HCT116 (cell line): ENCODE results near the gene EHMT1.
"Not testable (repeated sequence)": the region's sequence is repeated elsewhere in the genome, so short reads cannot be mapped to it uniquely, and the experiment has no call there.

Source experiments
- EZH2phosphoT487 ChIP-seq: fragments of 200-600 bp; IDR thresholded peaks from 2 replicates; pipeline ENCODE4 v1.6.1; 2018; ENCODE audit warnings: antibody characterized with exemption, borderline replicate concordance
- POLR2A ChIP-seq: IDR thresholded peaks from 2 replicates; pipeline ENCODE4 v1.7.0; 2011; ENCODE audit warnings: borderline replicate concordance; ENCODE audit not compliant: insufficient read depth, insufficient read length; ENCODE audit errors: extremely low read depth
- TCF7L2 ChIP-seq: IDR thresholded peaks from 2 replicates; pipeline ENCODE4 v1.7.0; 2011; ENCODE audit warnings: borderline replicate concordance, inconsistent platforms; ENCODE audit not compliant: insufficient read depth, insufficient read length; ENCODE audit errors: extremely low read depth
- TF ChIP-seq, protein P1 (sequence below), 3 experiments: fragments of 200-600 bp in 1 of 3; sonication (generic) in 1 of 3; IDR thresholded peaks in 2 of 3; conservative IDR thresholded peaks in 1 of 3; 2 replicates each; pipeline ENCODE4 v1.5.1; 2012 to 2017; ENCODE audit warnings: low read depth in 2 of 3, low read length in 2 of 3, antibody characterized with exemption in 1 of 3, borderline replicate concordance in 1 of 3, control low read depth in 1 of 3, mild to moderate bottlenecking in 1 of 3, mixed read lengths in 1 of 3, mixed run types in 1 of 3, moderate library complexity in 1 of 3; ENCODE audit not compliant: insufficient read depth in 1 of 3
- TF ChIP-seq, protein P2 (sequence below): IDR thresholded peaks from 2 replicates; pipeline ENCODE4 v1.6.1; 2012

DNA sequence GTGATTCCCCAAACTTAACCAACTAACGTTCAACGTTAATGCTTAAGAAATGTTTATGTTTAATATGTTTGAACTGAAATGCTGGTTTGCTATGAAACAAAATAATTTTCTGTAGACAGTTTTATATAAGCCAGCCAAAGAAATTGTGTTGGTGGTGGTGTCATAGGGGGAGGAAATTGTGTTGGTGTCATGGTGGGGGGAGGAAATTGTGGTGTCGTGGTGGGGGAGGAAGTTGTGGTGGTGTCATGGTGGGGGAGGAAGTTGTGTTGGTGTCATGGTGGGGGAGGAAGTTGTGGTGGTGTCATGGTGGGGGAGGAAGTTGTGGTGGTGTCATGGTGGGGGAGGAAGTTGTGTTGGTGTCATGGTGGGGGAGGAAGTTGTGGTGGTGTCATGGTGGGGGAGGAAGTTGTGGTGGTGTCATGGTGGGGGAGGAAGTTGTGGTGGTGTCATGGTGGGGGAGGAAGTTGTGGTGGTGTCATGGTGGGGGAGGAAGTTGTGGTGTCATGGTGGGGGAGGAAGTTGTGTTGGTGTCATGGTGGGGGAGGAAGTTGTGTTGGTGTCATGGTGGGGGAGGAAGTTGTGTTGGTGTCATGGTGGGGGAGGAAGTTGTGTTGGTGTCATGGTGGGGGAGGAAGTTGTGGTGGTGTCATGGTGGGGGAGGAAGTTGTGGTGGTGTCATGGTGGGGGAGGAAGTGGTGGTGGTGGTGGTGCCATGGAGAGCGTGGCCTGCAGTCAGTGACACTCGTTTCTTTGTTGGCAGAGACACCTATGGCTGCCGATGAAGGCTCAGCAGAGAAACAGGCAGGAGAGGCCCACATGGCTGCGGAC is 97.3 kb downstream of the EHMT1 start:
- TF ChIP-seq POLR2A, TCF7L2, EZH2phosphoT487: not testable (repeated sequence)
- TF ChIP-seq, protein P1, sequence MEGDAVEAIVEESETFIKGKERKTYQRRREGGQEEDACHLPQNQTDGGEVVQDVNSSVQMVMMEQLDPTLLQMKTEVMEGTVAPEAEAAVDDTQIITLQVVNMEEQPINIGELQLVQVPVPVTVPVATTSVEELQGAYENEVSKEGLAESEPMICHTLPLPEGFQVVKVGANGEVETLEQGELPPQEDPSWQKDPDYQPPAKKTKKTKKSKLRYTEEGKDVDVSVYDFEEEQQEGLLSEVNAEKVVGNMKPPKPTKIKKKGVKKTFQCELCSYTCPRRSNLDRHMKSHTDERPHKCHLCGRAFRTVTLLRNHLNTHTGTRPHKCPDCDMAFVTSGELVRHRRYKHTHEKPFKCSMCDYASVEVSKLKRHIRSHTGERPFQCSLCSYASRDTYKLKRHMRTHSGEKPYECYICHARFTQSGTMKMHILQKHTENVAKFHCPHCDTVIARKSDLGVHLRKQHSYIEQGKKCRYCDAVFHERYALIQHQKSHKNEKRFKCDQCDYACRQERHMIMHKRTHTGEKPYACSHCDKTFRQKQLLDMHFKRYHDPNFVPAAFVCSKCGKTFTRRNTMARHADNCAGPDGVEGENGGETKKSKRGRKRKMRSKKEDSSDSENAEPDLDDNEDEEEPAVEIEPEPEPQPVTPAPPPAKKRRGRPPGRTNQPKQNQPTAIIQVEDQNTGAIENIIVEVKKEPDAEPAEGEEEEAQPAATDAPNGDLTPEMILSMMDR (IDR thresholded peaks at IDR 0.05 in 2 of 3, conservative IDR thresholded peaks at IDR 0.05 in 1 of 3; ENCODE audit: borderline replicate concordance in 1 of 3, insufficient read depth in 1 of 3, low read depth in 2 of 3, low read length in 2 of 3) = not testable (repeated sequence)
- TF ChIP-seq, protein P2, sequence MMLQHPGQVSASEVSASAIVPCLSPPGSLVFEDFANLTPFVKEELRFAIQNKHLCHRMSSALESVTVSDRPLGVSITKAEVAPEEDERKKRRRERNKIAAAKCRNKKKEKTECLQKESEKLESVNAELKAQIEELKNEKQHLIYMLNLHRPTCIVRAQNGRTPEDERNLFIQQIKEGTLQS = not testable (repeated sequence)
